Keratinocyte (primary cell): ENCODE measurements around the gene ACSS1. TPM values are rescaled to one million over a fixed set of nuclear protein-coding genes. Genes with fewer than 3 reads are reported as not detected.

Experiments
- DNase-seq: peaks from one replicate; pipeline ENCODE4 v3.0.0-alpha.2; 2011; ENCODE audit warnings: low read depth, missing footprints, low spot score
- FAIRE-seq: peaks from 2 replicates; lab custom pipeline; 2011; peaks lifted over from hg19 to GRCh38; lab: Jason Lieb, UNC
- H2AFZ ChIP-seq: 2 replicates; pipeline ENCODE4 v1.6.0; 2012; ENCODE audit warnings: low read length, control low read depth, inconsistent platforms; ENCODE audit not compliant: control insufficient read depth
- H3K27ac ChIP-seq: 2 replicates; pipeline ENCODE4 v1.5.1; 2011; ENCODE audit warnings: low read length; ENCODE audit not compliant: control insufficient read depth, insufficient read depth
- H3K27me3 ChIP-seq: 3 replicates; pipeline ENCODE4 v1.6.0; 2011; ENCODE audit warnings: low read length; ENCODE audit not compliant: control insufficient read depth, insufficient read depth; ENCODE audit errors: extremely low read depth
- H3K36me3 ChIP-seq, 2 experiments: 2 replicates in 1 of 2; 3 replicates in 1 of 2; pipeline ENCODE4 v1.5.1; 2011; ENCODE audit warnings: low read length in 2 of 2, mild to moderate bottlenecking in 1 of 2; ENCODE audit not compliant: control insufficient read depth in 2 of 2, insufficient read depth in 2 of 2; ENCODE audit errors: extremely low read depth in 1 of 2
- H3K4me1 ChIP-seq: 3 replicates; pipeline ENCODE4 v1.5.1; 2011; ENCODE audit warnings: low read length; ENCODE audit not compliant: control insufficient read depth, insufficient read depth; ENCODE audit errors: extremely low read depth
- H3K4me2 ChIP-seq: 3 replicates; pipeline ENCODE4 v1.6.0; 2011; ENCODE audit warnings: low read depth, low read length; ENCODE audit not compliant: control insufficient read depth, insufficient read depth; ENCODE audit errors: extremely low read depth
- H3K4me3 ChIP-seq, 3 experiments: fragments of 200-600 bp in 1 of 3; sonication (generic) in 1 of 3; 2 replicates in 2 of 3; 3 replicates in 1 of 3; pipeline ENCODE4 v1.5.1; 2011 to 2016; ENCODE audit warnings: low read length in 3 of 3, mild to moderate bottlenecking in 3 of 3, control low read depth in 2 of 3, inconsistent platforms in 1 of 3, low read depth in 1 of 3, mixed read lengths in 1 of 3, mixed run types in 1 of 3, moderate library complexity in 1 of 3; ENCODE audit not compliant: control insufficient read depth in 2 of 3, insufficient read depth in 2 of 3; ENCODE audit errors: extremely low read depth in 1 of 3
- H3K79me2 ChIP-seq: 2 replicates; pipeline ENCODE4 v1.6.0; 2012; ENCODE audit warnings: low read length; ENCODE audit not compliant: control insufficient read depth, insufficient read depth
- H3K9ac ChIP-seq: 3 replicates; pipeline ENCODE4 v1.6.0; 2011; ENCODE audit warnings: low read length; ENCODE audit not compliant: control insufficient read depth, insufficient read depth; ENCODE audit errors: extremely low read depth
- H3K9me1 ChIP-seq: 3 replicates; pipeline ENCODE4 v1.6.0; 2011; ENCODE audit warnings: low read length; ENCODE audit not compliant: control insufficient read depth, insufficient read depth; ENCODE audit errors: extremely low read depth
- H3K9me3 ChIP-seq: 2 replicates; pipeline ENCODE4 v1.5.1; 2012; ENCODE audit warnings: low read depth, low read length; ENCODE audit not compliant: control insufficient read depth
- H4K20me1 ChIP-seq: 3 replicates; pipeline ENCODE4 v1.6.0; 2011; ENCODE audit warnings: low read length; ENCODE audit not compliant: control insufficient read depth, insufficient read depth; ENCODE audit errors: extremely low read depth
- CTCF ChIP-seq, 3 experiments: IDR thresholded peaks in 1 of 3; conservative IDR thresholded peaks in 1 of 3; optimal IDR thresholded peaks in 1 of 3; 2 replicates in 2 of 3; 3 replicates in 1 of 3; pipeline versions ENCODE3 to v1.5.1; 2011; ENCODE audit warnings: low read length in 3 of 3, mild to moderate bottlenecking in 3 of 3, moderate library complexity in 2 of 3, control low read depth in 1 of 3, inconsistent platforms in 1 of 3; ENCODE audit not compliant: insufficient read depth in 2 of 3; ENCODE audit errors: extremely low read depth in 1 of 3
- EZH2 ChIP-seq: IDR thresholded peaks from one replicate; pipeline ENCODE4 v1.6.1; 2012; ENCODE audit warnings: inconsistent platforms, mild to moderate bottlenecking, low read length, moderate library complexity
- dilution Hi-C: fragments of 300-500 bp; cut with MboI; formaldehyde crosslinking; loops from one replicate; pipeline ENCODE4 v1.7.0; 2020; ENCODE audit warnings: low sequenced_read_pairs; ENCODE audit not compliant: extremely low pct_ligation_motif_present
- polyA plus RNA-seq, 5 experiments: library from polyadenylated mRNA; depleted of rRNA in 3 of 5; stranded (reverse) in 3 of 5; stranded (forward) in 1 of 5; unstranded in 1 of 5; fragments of >200 nt; gene quantifications; 1 replicate in 1 of 5; 2 replicates in 3 of 5; 3 replicates in 1 of 5; pipeline versions ENCODE4 v1.2.1 to v1.2.3, GENCODE V29; 2011 to 2012; ENCODE audit warnings: missing spikeins in 2 of 5, low read depth in 1 of 5, low replicate concordance in 1 of 5

ACSS1 gene
- polyA plus RNA-seq, 1 donor (not counting 4 experiments of a cell fraction or from before 2014, with no cell fraction given), result 1.5 TPM

GRCh38 chr20:25055711-25056495 is 2.0 kb downstream of the ACSS1 start:
- TF ChIP-seq CTCF (optimal IDR thresholded peaks at IDR 0.05 in 1 of 3, IDR thresholded peaks at IDR 0.05 in 1 of 3, conservative IDR thresholded peaks at IDR 0.05 in 1 of 3; ENCODE audit: extremely low read depth in 1 of 3, insufficient read depth in 2 of 3, low read length in 3 of 3), result no peak
- no peak for TF ChIP-seq EZH2
- no peak overlapping the region for H3K4me3 ChIP-seq
- DNase-seq, result no peak
- no peak overlapping the region for H2AFZ ChIP-seq
- H3K27me3 ChIP-seq, result peaks cover 15% of the 10 kb centered on the region
- H3K9ac ChIP-seq, result no peak overlapping the region
- no peaks in the 10 kb centered on the region for H3K79me2 ChIP-seq
- peaks cover 12% of the 10 kb centered on the region for H3K4me1 ChIP-seq
- H3K27ac ChIP-seq, result no peak overlapping the region
- H3K9me1 ChIP-seq, result no peaks in the 10 kb centered on the region
- no peaks in the 10 kb centered on the region for H3K36me3 ChIP-seq
- dilution Hi-C loops, result no loop called here
- FAIRE-seq, result no peak
- no peaks in the 10 kb centered on the region for H3K9me3 ChIP-seq
- no peak overlapping the region for H3K4me2 ChIP-seq
- peaks cover 3% of the 10 kb centered on the region for H4K20me1 ChIP-seq

- dilution Hi-C loops, result no loop called here
Observed at GRCh38 chr20:25054995-25055629, 2.8 kb downstream of the ACSS1 start.

More at GRCh38 chr20:25054995-25055629, 2.8 kb downstream of the ACSS1 start:
- no peak for TF ChIP-seq CTCF (optimal IDR thresholded peaks at IDR 0.05 in 1 of 3, IDR thresholded peaks at IDR 0.05 in 1 of 3, conservative IDR thresholded peaks at IDR 0.05 in 1 of 3; ENCODE audit: extremely low read depth in 1 of 3, insufficient read depth in 2 of 3, low read length in 3 of 3)
- no peak for TF ChIP-seq EZH2
- peaks cover 13% of the 10 kb centered on the region for H3K27me3 ChIP-seq
- H3K9ac ChIP-seq, result no peak overlapping the region
- no peaks in the 10 kb centered on the region for H3K9me1 ChIP-seq
- no peak overlapping the region for H3K27ac ChIP-seq
- H3K79me2 ChIP-seq, result no peaks in the 10 kb centered on the region
- H3K4me3 ChIP-seq, result no peak overlapping the region
- H3K36me3 ChIP-seq, result no peaks in the 10 kb centered on the region
- H2AFZ ChIP-seq, result no peak overlapping the region
- FAIRE-seq, result no peak
- H4K20me1 ChIP-seq, result peaks cover 3% of the 10 kb centered on the region
- no peaks in the 10 kb centered on the region for H3K9me3 ChIP-seq
- H3K4me1 ChIP-seq, result peaks cover 12% of the 10 kb centered on the region
- no peak for DNase-seq
- H3K4me2 ChIP-seq, result no peak overlapping the region
